Activated T-helper 1 cell treated with Interleukin-2 at 50 U/mL for 16 hours (primary cell): ENCODE data around the gene ST3GAL4.
"Not testable (repeated sequence)": the region's sequence is repeated elsewhere in the genome, so short reads cannot be mapped to it uniquely, and the experiment has no call there.

ENCODE experiments used
- DNase-seq: peaks from one replicate; pipeline ENCODE4 v3.0.0-alpha.2; 2020; ENCODE audit warnings: low read depth

The ST3GAL4 gene

DNA sequence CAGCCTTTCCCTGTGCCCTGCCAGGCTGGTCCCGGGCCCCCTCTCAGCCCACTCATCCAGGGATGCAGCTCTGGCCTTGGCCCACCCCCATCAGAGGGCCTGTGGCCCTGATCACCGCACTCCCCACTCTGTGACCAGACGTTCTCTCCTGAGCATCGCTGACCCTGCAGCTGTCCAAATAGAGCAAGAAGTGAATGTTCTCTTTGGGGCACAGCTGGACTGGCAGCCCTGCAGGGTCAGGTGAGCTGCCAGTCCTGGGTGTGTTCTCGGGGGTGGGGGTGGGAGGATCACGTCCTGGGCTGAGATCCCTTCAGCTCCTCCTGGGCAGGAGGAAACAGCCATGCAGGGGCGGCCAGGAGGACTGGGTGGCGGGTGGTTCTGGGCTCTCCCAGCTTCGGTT lies 9.2 kb downstream of the ST3GAL4 start:
- DNase-seq, result not testable (repeated sequence)

DNA sequence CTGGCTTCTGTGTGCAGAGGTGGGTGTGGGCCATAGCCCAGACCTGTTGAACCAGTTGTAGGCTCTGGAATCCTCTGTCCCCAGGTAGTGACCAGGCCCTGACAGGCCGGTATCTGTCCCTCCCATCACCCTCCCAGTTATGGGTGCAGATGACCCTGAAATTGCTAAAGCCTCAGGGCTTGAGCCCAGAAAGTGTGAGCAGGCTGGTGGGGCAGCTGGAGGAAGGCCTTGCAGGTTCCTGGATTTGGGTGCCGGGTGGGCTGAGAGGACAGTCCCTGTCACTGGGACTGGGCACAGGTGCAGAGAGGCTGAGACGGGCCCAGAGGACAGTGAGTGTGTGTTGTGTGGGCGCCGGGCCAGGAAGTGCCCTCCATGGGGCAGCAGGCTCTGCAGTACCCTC lies 10.0 kb downstream of the ST3GAL4 start:
- not testable (repeated sequence) for DNase-seq

DNA sequence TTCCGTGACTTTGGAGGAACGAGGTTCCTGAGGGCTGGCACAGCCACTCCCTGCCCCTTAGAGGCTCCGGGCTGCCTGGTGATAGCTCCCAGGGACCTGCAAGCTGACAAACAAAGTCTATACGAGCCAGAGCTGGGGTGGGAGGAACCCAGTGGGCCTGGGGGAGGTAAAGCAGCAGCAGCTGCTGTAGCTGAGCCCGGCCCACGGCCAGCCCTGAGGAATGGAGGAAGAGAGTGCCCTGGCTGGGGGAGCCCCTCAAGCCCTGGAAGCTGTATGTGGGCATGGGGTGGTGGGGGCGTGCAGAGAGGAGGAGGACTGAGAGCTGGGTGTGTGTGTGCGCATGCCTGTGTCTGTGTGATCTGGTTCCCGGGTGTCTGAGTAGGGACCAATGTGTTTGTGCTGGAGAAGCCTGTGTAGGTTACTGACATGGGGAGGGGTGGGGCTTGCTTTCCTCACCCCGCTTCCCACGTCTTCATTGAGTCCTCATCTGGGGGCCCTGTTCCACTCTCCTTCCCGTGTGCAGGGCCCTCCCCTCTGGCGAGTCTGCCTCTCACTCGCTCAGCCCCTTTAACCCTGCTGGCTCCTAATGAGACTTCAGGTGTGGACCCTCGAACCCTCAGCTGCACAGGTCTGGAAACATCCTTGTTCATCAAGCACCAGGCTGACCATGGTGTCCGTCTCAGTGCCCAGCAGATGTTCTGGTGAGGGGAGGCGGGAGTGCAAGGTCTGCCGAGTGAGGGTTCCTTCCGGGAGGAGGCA lies 10.8 kb downstream of the ST3GAL4 start:
- DNase-seq, result no peak

DNA sequence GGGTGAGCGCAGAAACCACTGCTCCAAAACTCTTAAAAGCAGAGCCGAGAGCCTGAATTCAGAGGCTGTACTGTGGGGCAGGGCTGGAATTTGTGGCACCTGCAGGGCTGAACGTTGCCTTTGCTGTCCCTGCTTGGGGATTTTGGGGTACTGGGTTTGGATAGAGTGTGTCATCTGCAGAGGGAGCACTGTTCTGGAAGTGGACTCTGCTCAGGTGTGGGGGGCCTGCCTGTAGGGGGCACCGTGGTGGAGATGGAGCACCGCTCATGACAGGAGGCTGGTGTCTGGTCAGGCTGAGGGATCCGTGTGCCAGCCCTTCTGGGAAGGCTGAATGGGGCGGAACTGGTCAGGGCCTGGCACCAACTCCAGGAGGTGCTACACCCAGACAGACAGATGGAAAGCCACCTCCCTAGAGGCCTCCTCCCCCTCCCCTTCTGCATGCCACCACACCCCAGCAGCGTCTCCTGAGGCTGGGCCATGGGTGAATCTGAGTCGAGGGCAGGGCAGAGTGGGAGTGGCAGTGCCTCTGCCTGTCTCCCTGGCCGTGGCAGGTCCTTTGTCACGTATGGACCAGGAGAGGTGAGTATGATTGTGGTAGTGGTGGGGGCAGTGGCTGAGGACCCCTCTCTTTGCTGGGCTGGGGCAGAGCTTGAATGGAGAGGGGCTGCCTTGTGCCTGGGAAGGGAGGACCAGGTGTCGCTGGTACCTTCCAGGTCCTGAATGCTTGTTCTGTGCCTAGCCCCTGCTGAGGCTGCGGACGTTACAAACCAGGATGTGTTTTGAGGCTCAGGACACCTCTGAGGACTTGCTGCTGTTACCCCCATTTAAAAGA lies 11.6 kb downstream of the ST3GAL4 start:
- DNase-seq, result not testable (repeated sequence)

DNA sequence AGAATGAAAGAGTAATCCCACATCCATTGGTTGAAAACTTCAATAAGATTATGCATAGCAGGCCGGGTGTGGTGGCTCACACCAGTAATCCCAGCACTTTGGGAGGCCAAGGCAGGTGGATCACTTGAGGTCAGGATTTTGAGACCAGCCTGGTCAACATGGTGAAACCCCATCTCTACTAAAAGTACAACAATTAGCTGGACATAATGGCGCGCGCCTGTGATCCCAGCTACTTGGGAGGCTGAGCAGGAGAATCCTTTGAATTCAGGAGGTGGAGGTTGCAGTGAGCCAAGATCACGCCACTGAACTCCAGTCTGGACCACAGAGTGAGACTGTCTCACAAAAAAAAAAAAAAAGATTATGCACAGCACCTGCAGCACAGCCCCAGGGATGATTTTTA lies 12.3 kb downstream of the ST3GAL4 start:
- DNase-seq, result not testable (repeated sequence)

DNA sequence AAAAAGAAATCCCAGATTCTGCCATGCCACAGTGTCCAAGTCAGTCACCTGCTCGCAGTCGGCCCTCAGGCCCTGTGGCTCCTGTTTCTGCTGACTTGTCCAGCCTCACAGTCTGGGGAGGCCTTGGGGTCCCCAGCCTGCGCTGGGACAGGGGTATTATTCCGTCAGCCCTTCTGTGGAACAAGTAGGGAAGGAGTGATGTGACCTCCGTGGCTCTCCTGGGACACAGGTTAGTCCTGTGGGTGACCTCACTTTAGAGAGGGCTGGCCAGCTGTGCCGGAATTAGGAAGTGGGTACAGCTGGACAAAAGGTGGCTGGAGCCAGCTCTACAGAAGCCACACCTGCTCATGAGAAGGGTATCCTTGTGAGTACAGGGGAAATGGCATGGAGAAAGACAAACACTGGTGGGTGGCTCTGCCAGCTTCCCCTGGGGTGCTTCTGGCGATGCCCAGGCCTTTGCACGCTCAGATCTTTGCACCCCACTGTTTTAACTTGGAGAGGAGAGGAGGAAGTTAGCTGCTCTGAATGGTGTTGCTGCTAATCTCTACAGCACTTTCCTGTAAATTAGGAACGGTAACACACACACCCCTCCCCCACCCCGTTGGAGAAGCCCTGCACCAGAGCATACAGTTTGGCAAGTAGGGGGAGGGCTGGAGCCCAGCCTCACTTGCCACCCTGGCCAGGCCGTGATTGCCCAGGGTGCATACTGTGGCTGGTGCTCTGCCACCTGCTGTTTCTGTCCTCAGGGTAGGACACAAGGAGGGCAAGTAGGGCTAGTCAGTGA lies 13.0 kb downstream of the ST3GAL4 start:
- not testable (repeated sequence) for DNase-seq

DNA sequence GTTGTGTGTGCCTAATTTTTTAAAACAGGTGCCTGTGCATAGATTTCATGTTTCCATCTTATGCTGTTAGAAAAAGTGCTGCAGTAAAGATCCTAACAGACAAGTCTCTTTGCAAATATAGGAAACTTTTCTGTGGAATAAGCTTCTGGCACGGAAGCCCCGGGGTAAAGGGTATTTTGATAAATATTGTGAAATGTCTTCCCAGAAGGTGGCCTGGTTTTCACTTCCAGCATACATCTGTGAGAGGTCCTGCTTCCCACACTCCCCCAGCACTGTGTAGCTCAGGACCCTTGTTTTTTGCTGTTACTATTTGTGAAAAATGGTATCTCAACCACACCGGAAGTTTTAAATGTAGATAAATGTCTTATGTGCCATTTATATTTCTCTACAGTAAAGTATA lies 14.5 kb downstream of the ST3GAL4 start:
- no peak for DNase-seq

DNA sequence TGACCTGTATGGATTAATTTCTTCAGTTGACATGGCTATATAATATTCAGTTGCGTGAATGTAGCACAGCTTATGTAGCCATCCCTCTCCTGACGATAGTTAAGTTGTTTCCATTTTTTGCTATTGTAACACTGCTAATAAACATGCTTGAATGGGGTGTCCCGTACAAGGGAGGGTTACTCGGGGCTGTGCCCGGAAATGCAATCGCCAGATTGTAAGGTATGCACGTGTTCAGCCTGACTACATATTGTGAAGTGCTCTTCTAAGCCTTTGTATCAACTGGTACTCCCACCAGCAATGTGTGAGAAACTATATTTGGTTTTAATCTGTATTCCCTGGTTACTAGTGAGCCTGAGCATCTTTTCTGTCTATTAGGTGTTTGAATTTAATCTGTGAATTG lies 16.1 kb downstream of the ST3GAL4 start:
- no peak for DNase-seq

DNA sequence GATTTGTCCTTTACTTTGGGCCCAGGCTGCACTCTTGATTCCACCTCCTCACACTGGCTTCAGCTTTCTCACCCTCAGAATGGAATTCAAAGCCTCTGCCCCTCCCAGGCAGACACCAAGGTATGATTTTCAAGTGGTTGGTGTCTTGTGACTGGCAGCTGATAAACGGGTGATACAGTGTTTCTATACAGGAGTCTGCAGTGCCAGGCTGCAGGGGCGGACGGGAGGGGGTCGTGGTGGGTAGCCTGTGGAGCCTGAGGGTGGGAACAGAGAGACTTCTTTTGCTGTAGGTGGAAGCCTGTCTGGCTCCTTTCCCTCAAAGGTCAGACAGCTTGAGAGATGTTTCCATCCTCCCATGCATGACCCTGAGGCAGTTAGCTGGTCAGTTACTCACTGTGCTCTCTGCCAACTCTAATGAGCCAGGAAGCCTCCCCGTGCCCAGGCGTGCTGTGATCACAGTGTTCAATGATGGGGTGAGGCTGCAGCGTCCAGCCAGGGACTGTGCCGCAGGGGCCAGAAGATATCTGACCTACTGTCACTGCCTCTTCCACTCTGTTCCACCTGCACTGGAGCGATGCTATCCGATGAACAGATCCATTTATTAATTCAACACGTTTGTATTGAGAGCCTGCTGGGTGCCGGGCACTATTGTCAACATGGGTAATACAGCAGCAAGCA lies 18.0 kb downstream of the ST3GAL4 start:
- DNase-seq, result not testable (repeated sequence)

DNA sequence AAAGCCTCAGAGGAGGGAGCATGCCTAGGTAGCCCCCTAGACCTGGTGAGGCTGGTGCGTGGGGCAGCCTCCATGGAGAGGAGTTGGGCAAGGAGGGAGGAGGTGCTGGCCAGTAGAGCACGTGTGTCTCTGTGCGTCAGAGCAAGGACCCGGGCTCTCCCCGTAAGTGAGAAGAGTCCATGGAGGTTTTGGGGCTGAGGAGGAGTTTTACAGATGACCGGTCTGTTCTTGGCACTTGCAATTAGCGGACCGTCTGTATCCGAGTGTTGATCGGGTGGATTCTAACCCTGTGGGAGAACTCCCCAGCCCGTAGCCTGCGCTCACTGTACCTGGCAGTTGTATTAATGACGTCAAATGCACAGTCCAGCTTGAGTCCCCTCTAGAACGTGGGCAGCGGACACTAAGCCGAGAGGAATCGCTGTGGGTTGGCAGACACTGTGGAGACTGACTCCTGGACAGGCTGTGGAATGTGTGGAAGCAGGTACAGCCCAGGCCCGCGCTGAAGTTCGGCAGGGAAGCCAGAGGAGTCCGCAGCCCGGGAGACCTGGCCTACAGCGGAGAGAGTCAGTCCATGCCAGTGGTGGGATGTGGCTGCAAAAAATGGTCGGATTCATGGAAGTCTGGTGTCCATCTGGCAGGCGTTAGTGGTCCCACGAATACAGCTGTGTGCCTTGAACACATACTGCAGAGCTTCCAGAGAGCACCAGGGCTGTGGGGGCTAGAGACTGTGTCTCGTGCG lies 19.2 kb downstream of the ST3GAL4 start:
- DNase-seq, result not testable (repeated sequence)

DNA sequence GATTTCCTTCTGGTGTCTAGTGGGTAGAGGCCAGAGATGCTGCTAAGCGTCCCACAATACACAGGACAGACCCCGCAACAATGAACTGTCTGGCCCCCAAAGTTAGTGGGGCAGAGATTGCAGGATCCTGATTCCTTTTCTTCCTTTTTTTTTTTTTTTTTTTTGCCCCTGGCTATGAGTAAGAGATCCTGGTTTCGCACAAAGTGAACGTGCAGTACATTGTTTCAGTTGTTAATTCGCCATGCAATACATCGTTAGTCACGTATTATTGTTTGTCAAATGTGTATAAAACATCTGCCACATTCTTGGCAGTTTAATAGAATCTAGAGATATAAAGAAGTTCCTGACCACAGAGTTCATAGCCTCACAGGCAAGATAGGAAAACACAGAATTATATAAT lies 20.2 kb downstream of the ST3GAL4 start:
- no peak for DNase-seq

DNA sequence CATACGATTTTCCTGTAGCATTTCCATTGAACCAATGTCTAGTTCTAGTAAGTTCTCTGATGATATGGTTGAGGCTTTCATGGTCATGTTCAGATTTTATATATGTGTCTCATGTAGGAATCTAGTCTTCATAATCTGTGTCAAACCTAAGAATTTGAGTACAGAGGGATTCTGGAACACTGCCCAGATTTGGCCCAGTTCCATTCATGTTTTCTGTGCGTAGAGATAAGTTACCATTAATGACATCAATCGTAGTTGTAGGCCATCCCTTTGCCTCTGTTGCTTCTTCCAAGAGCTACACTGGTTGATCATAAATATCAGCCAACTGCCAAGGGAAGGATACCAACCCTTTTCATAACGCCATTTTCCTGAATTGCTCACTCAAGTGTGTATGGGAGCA lies 23.3 kb downstream of the ST3GAL4 start:
- DNase-seq, result no peak

DNA sequence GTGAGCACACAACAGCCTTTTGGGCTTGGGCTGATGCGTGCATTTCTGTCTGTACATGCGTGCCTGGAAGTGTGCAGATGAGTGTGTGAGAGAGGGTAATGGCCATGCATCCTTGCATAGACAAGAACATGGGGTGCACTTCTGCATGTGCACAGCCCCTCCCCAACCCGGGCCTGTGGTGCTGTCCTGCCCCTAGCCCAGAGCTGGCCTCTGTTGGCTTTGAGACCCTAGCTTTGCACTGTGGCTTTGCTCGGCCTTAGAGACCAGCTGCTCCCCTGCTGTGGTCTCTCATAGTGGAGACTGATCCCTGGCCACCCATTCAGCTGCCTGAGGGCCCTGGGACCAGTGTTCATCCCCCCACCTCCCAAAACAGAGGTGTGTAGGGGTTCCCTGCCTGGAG lies 25.4 kb downstream of the ST3GAL4 start:
- no peak for DNase-seq

DNA sequence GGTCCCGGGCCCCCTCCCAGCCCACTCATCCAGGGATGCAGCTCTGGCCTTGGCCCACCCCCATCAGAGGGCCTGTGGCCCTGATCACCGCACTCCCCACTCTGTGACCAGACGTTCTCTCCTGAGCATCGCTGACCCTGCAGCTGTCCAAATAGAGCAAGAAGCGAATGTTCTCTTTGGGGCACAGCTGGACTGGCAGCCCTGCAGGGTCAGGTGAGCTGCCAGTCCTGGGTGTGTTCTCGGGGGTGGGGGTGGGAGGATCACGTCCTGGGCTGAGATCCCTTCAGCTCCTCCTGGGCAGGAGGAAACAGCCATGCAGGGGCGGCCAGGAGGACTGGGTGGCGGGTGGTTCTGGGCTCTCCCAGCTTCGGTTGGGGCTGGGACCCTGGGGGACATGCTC lies 26.5 kb downstream of the ST3GAL4 start:
- not testable (repeated sequence) for DNase-seq

DNA sequence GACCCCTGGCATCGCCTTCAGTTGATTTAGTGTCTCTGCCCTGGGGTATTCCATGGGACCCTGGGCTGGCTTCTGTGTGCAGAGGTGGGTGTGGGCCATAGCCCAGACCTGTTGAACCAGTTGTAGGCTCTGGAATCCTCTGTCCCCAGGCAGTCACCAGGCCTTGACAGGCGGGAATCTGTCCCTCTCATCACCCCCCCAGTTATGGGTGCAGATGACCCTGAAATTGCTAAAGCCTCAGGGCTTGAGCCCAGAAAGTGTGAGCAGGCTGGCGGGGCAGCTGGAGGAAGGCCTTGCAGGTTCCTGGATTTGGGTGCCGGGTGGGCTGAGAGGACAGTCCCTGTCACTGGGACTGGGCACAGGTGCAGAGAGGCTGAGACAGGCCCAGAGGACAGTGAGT lies 27.2 kb downstream of the ST3GAL4 start:
- DNase-seq, result not testable (repeated sequence)

DNA sequence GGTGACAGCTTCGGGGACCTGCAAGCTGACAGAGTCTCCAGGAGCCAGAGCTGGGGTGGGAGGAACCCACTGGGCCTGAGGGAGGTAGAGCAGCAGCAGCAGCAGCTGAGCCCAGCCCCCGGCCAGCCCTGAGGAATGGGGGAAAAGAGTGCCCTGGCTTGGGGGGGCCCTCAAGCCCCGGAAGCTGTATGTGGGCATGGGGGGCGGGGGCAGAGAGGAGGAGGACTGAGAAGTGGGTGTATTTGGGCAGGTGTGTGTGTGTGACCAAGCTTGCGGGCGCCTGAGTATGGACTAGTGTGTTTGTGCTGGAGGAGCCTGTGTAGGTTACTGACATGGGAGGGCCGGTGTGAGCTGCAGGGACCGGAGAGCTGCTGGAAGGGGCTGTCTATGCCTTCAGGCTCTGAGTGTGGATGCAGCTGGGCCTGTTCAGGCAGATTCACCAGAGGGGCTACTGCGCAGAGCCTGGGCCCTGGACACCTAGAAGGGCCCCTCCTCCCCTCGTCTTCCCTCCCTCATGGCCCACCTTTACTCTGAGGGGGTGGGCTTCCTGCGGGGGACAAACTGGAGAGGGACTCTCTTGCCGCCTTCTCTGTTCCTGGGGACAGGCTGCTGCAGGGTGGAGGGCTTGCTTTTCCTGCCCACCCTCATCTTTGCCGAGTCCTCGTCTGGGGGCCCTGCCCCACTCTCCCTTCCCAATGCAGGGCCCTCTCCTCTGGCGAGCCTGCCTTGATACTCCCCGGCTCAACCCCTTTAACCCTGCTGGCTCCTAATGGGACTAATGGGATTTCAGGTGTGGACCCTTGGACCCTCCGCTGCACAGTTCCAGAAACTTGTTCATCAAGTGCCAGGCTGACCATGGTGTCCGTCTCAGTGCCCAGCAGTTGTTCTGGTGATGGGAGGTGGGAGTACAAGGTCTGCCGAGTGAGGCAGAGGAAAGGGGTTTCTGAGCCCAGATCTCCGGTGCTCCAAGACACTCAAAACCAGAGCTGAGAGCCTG lies 28.2 kb downstream of the ST3GAL4 start:
- DNase-seq, result no peak

DNA sequence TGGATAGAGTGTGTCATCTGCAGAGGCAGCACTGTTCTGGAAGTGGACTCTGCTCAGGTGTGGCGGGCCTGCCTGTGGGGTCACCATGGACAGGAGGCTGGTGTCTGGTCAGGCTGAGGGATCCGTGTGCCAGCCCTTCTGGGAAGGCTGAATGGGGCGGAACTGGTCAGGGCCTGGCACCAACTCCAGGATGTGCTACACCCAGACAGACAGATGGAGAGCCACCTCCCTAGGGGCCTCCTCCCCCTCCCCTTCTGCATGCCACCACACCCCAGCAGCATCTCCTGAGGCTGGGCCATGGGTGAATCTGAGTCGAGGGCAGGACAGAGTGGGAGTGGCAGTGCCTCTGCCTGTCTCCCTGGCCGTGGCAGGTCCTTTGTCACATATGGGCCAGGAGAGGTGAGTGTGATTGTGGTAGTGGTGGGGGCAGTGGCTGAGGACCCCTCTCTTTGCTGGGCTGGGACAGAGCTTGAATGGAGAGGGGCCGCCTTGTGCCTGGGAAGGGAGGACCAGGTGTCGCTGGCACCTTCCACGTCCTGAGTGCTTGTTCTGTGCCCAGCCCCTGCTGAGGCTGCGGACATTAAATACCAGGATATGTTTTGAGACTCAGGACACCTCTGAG lies 29.1 kb downstream of the ST3GAL4 start:
- DNase-seq, result no peak

DNA sequence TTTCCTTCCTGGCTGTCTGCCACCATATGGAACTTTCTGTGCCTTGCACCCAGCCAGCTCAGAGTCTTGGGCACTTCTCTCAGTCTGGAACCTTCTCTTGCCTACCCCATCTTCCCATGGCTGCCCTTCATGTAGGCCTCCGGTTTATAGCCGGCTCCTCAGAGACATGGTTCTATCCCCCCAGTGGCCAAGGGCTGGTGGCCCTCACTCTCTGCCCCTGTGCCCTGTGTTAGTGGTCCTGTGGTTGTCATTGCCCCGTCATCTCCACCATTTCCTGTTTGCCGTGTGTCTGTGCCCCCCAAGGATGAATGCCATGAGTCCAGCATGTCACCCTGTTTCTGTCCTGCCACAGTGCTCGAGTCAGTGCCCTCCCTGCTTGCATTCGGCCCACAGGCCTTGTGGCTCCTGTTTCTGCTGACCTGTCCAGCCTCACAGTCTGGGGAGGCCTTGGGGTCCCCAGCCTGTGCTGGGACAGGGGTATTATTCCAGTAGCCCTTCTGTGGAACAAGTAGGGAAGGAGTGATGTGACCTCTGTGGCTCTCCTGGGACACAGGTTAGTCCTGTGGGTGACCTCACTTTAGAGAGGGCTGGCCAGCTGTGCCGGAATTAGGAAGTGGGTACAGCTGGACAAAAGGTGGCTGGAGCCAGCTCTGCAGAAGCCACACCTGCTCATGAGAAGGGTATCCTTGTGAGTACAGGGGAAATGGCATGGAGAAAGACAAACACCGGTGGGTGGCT lies 30.7 kb downstream of the ST3GAL4 start:
- no peak for DNase-seq

DNA sequence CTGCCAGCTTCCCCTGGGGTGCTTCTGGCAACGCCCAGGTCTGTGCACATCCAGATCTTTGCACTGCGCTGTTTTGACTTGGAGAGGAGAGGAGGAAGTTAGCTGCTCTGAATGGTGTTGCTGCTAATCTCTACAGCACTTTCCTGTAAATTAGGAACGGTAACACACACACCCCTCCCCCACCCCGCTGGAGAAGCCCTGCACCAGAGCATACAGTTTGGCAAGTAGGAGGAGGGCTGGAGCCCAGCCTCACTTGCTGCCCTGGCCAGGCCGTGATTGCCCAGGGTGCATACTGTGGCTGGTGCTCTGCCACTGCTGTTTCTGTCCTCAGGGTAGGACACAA lies 31.2 kb downstream of the ST3GAL4 start:
- DNase-seq, result not testable (repeated sequence)
